Neutrophil (primary cell): ENCODE measurements around the gene FKBP11.

Source experiments
- H3K27ac ChIP-seq: fragments of 200-600 bp; sonication (generic); 2 replicates; pipeline ENCODE4 v1.5.1; 2016; ENCODE audit warnings: mild to moderate bottlenecking, moderate library complexity
- H3K27me3 ChIP-seq: fragments of 200-600 bp; sonication (generic); 2 replicates; pipeline ENCODE4 v1.6.0; 2016; ENCODE audit warnings: mild to moderate bottlenecking
- H3K36me3 ChIP-seq: fragments of 200-600 bp; sonication (generic); 2 replicates; pipeline ENCODE4 v1.5.1; 2017
- H3K4me1 ChIP-seq, 2 experiments: fragments of 200-600 bp in 1 of 2; sonication (generic) in 1 of 2; 1 replicate in 1 of 2; 2 replicates in 1 of 2; pipeline versions ENCODE4 v1.5.1 to v1.6.1; 2013 to 2016; ENCODE audit warnings: low read depth in 1 of 2, low read length in 1 of 2, mild to moderate bottlenecking in 1 of 2, moderate library complexity in 1 of 2; ENCODE audit not compliant: control insufficient read depth in 1 of 2, insufficient read depth in 1 of 2
- H3K4me3 ChIP-seq, 2 experiments: fragments of 200-600 bp in 1 of 2; sonication (generic) in 1 of 2; 1 replicate in 1 of 2; 2 replicates in 1 of 2; pipeline ENCODE4 v1.5.1; 2013 to 2016; ENCODE audit warnings: low read depth in 1 of 2, low read length in 1 of 2, mild to moderate bottlenecking in 1 of 2, moderate library complexity in 1 of 2
- H3K9me3 ChIP-seq: fragments of 200-600 bp; sonication (generic); 2 replicates; pipeline ENCODE4 v1.5.1; 2016
- CTCF ChIP-seq: fragments of 200-600 bp; sonication (generic); IDR thresholded peaks from 2 replicates; pipeline ENCODE4 v1.5.1; 2016; ENCODE audit warnings: antibody characterized with exemption

FKBP11 gene

GRCh38 chr12:48903363-48903981, 21.8 kb downstream of the FKBP11 start:
- Histone ChIP-seq H3K27me3 (peaks cover 77% of the 10 kb centered on the region), H3K36me3 (no peaks in the 10 kb centered on the region), H3K4me3 (no peak overlapping the region), H3K27ac (no peak overlapping the region), H3K9me3 (no peaks in the 10 kb centered on the region), H3K4me1 (peaks cover 5 to 11% of the 10 kb centered on the region in 2 experiments)
- no peak for TF ChIP-seq CTCF

- peaks cover 69% of the 10 kb centered on the region for H3K27me3 ChIP-seq
- no peak overlapping the region for H3K4me3 ChIP-seq
- H3K27ac ChIP-seq: no peak overlapping the region
- H3K36me3 ChIP-seq: no peaks in the 10 kb centered on the region
- H3K9me3 ChIP-seq: no peaks in the 10 kb centered on the region
- peaks cover 5 to 11% of the 10 kb centered on the region in 2 experiments for H3K4me1 ChIP-seq
- TF ChIP-seq CTCF: no peak
Measured at GRCh38 chr12:48901278-48901677, 24.0 kb downstream of the FKBP11 start.

DNA sequence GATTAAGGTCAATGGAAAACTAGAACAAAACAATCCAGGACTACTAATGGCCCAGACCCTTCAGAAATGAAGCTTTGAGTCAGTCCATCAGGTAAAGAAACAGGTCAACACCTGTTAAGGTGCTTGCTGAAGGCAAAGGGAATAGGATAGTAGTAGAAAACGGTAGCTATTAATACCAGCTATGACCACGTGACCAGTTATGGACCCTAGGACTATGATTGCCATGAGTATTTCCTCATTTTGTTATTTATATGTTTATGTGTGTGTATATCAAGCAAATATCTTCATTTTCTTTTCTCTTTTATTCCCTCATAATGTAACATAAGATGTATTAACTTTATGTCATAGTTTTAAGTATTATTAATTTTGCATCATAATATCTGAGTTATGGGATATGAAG, 25.6 kb downstream of the FKBP11 start:
- no peaks in the 10 kb centered on the region for H3K9me3 ChIP-seq
- peaks cover 54% of the 10 kb centered on the region for H3K27me3 ChIP-seq
- H3K4me3 ChIP-seq: no peak overlapping the region
- no peak for TF ChIP-seq CTCF
- no peak overlapping the region for H3K27ac ChIP-seq
- peaks cover 5 to 11% of the 10 kb centered on the region in 2 experiments for H3K4me1 ChIP-seq
- H3K36me3 ChIP-seq: no peaks in the 10 kb centered on the region

- TF ChIP-seq CTCF: no peak
- peaks cover 72% of the 10 kb centered on the region for H3K27me3 ChIP-seq
- H3K4me3 ChIP-seq: no peak overlapping the region
- no peaks in the 10 kb centered on the region for H3K9me3 ChIP-seq
- no peaks in the 10 kb centered on the region for H3K36me3 ChIP-seq
- H3K27ac ChIP-seq: no peak overlapping the region
- H3K4me1 ChIP-seq: no peaks in the 10 kb centered on the region
Measured at GRCh38 chr12:48894271-48894670, 31.0 kb downstream of the FKBP11 start.

DNA sequence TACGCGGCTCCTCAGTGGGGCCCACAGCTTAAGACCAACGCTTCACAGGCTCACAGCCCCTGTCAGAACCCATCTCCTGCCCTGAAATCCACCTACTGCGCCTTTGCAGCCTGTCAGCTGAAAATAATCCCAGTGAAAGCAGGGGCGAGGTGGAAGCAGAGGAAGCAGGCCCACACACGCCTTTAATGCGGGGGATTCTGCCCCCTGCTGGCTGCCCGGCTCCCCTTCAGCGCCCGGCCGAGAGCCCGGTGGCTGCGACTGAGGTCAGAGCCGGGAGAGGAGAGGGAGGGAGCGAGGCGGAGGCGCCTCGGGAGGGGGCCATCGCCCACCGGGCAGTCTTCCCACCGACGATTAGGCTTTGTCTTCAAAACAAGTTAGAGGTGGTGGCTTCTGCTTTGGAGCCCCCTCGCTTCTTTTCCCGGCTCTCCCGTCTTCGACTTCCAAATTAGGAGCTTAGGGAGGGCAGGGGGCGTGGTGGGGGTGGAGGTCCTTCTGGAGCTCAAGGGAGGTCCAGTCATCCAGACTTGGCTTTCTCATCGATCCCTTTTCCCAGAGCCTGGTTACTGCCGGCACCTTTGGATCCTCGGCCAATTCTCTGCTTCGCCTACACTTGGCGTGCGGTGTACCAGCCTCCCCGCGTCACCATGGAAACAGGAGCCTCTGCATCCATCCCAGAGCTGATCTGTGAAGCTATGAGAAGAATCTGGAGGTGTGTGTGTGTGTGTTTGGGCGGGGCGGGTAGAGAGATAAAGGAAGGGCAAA, 34.5 kb downstream of the FKBP11 start:
- no peaks in the 10 kb centered on the region for H3K9me3 ChIP-seq
- H3K27ac ChIP-seq: no peak overlapping the region
- H3K4me1 ChIP-seq: no peaks in the 10 kb centered on the region
- TF ChIP-seq CTCF: peak; percentile 38
- H3K27me3 ChIP-seq: peaks cover 54% of the 10 kb centered on the region
- H3K4me3 ChIP-seq: no peak overlapping the region
- no peaks in the 10 kb centered on the region for H3K36me3 ChIP-seq
